Loucy (cell line): ENCODE data around the gene LCN12.

ENCODE experiments used
- CTCF ChIP-seq: fragments of 200-600 bp; sonication (generic); conservative IDR thresholded peaks from 2 replicates; pipeline ENCODE4 v1.5.1; 2014; ENCODE audit warnings: mild to moderate bottlenecking, antibody characterized with exemption, low read length
- EZH2phosphoT487 ChIP-seq: fragments of 200-600 bp; IDR thresholded peaks from 2 replicates; pipeline ENCODE4 v1.6.1; 2018; ENCODE audit warnings: antibody characterized with exemption, mild to moderate bottlenecking, moderate library complexity, borderline replicate concordance

GRCh38 chr9:136910197-136910900 is 41.7 kb upstream of the LCN12 start:
- no peak for TF ChIP-seq CTCF
- no peak for TF ChIP-seq EZH2phosphoT487
